HCT116 (cell line): Measurements from ENCODE around the gene SFT2D2. TPM values are rescaled to one million over a fixed set of nuclear protein-coding genes. Genes with fewer than 3 reads are reported as not detected.

ENCODE experiments used
- ATAC-seq: fragments of 200-7000 bp; cut with Tn5 transposase; 2 replicates; pipeline ENCODE4 v1.9.1; 2020; ENCODE audit warnings: mild to moderate bottlenecking, moderate library complexity
- BruUV-seq: library from RNA; stranded (reverse); fragments of 400-500 nt; replicated peaks from 2 replicates; lab custom pipeline; 2021; lab: Mats Ljungman, UMichigan
- CTCF ChIA-PET: fragments of 300-600 bp; sonication (Branson Sonifier 250); formaldehyde crosslinking; loops from one replicate; lab custom pipeline; 2021; ENCODE audit warnings: antibody characterized with exemption; lab: Charles Lee
- POLR2A ChIA-PET: fragments of 300-600, 350-600 bp; sonication (Branson Sonifier 250); formaldehyde crosslinking; loops from one replicate; lab custom pipeline; 2021; ENCODE audit warnings: antibody characterized with exemption; lab: Charles Lee
- RAD21 ChIA-PET, 2 experiments: fragments of 300-600 bp; sonication (Branson Sonifier 250); formaldehyde crosslinking; loops; one replicate each; lab custom pipeline; 2023; ENCODE audit warnings: low total read pairs in 2 of 2; ENCODE audit not compliant: uncharacterized antibody in 2 of 2, unreplicated experiment in 2 of 2, low non-redundant PET in 1 of 2; lab: Charles Lee
- DNase-seq: peaks from one replicate; pipeline ENCODE4 v3.0.0-alpha.2; 2010; ENCODE audit warnings: low read depth, low spot score
- H2AFZ ChIP-seq: fragments of 200-600 bp; shearing (Covaris generic), sonication (generic); 2 replicates; pipeline ENCODE4 v1.6.1; 2017; ENCODE audit warnings: low read depth, mixed run types, mixed read lengths, antibody characterized with exemption, low read length; ENCODE audit not compliant: poor library complexity, severe bottlenecking
- H3K27ac ChIP-seq: 2 replicates; pipeline ENCODE4 v1.5.1; 2012; ENCODE audit warnings: low read depth, low read length
- H3K27me3 ChIP-seq: fragments of 200-600 bp; sonication (generic); 2 replicates; pipeline ENCODE4 v1.6.1; 2016; ENCODE audit warnings: mixed run types, low read length, mixed read lengths; ENCODE audit not compliant: insufficient read depth
- H3K36me3 ChIP-seq, 2 experiments: fragments of 200-500 bp in 1 of 2; fragments of 200-600 bp in 1 of 2; sonication (Bioruptor generic) in 1 of 2; sonication (generic) in 1 of 2; 2 replicates each; pipeline versions ENCODE4 v1.5.1 to v1.6.1; 2014 to 2016; ENCODE audit warnings: low read length in 2 of 2, inconsistent platforms in 1 of 2, mixed read lengths in 1 of 2, mixed run types in 1 of 2; ENCODE audit not compliant: insufficient read depth in 2 of 2, control insufficient read depth in 1 of 2
- H3K4me1 ChIP-seq, 2 experiments: fragments of 200-600 bp in 1 of 2; sonication (generic) in 1 of 2; 2 replicates each; pipeline versions ENCODE4 v1.5.1 to v1.6.1; 2012 to 2017; ENCODE audit warnings: low read length in 2 of 2, inconsistent platforms in 1 of 2, mild to moderate bottlenecking in 1 of 2, mixed read lengths in 1 of 2, mixed run types in 1 of 2, moderate library complexity in 1 of 2; ENCODE audit not compliant: insufficient read depth in 2 of 2, control insufficient read depth in 1 of 2
- H3K4me2 ChIP-seq: fragments of 200-600 bp; sonication (generic); 2 replicates; pipeline ENCODE4 v1.6.1; 2017; ENCODE audit warnings: mixed run types, low read length, mixed read lengths
- H3K4me3 ChIP-seq, 2 experiments: fragments of 200-600 bp in 1 of 2; sonication (generic) in 1 of 2; replicated peaks in 1 of 2; 2 replicates each; pipeline ENCODE4 v1.5.1; 2011 to 2016; ENCODE audit warnings: low read length in 2 of 2, control low read depth in 1 of 2, low read depth in 1 of 2, mild to moderate bottlenecking in 1 of 2, mixed read lengths in 1 of 2, mixed run types in 1 of 2
- H3K79me2 ChIP-seq: fragments of 200-600 bp; sonication (generic); 2 replicates; pipeline ENCODE4 v1.6.1; 2017; ENCODE audit warnings: mild to moderate bottlenecking, mixed run types, low read length, moderate library complexity, mixed read lengths; ENCODE audit not compliant: insufficient read depth
- H3K9ac ChIP-seq: fragments of 200-600 bp; sonication (generic); 2 replicates; pipeline ENCODE4 v1.6.1; 2016; ENCODE audit warnings: low read length, mixed read lengths
- H3K9me2 ChIP-seq: fragments of 200-600 bp; sonication (generic), shearing (Covaris generic); 2 replicates; pipeline ENCODE4 v1.6.1; 2017; ENCODE audit warnings: mixed run types, mild to moderate bottlenecking, moderate library complexity; ENCODE audit not compliant: insufficient read depth
- H3K9me3 ChIP-seq, 2 experiments: fragments of 200-500 bp in 1 of 2; fragments of 200-600 bp in 1 of 2; sonication (Bioruptor generic) in 1 of 2; sonication (generic) in 1 of 2; 2 replicates each; pipeline ENCODE4 v1.6.1; 2014 to 2017; ENCODE audit warnings: low read length in 2 of 2, mixed read lengths in 2 of 2, inconsistent platforms in 1 of 2, low read depth in 1 of 2, mild to moderate bottlenecking in 1 of 2, mixed run types in 1 of 2, moderate library complexity in 1 of 2; ENCODE audit not compliant: control insufficient read depth in 1 of 2, insufficient read depth in 1 of 2
- H4K20me1 ChIP-seq: fragments of 200-600 bp; sonication (generic), shearing (Covaris generic); 2 replicates; pipeline ENCODE4 v1.6.1; 2017; ENCODE audit warnings: mixed run types, mild to moderate bottlenecking, moderate library complexity; ENCODE audit not compliant: insufficient read depth
- ATF3 ChIP-seq: IDR thresholded peaks from 2 replicates; pipeline ENCODE4 v1.6.1; 2012
- EGR1 ChIP-seq: IDR thresholded peaks from 2 replicates; pipeline ENCODE4 v1.6.1; 2012; ENCODE audit warnings: low read depth
- ELF1 ChIP-seq: IDR thresholded peaks from 2 replicates; pipeline ENCODE4 v1.6.1; 2012; ENCODE audit warnings: low read depth, borderline replicate concordance
- EZH2 ChIP-seq: fragments of 200-600 bp; sonication (generic); IDR thresholded peaks from 2 replicates; pipeline ENCODE4 v1.6.1; 2017; ENCODE audit warnings: antibody characterized with exemption, mixed run types
- EZH2phosphoT487 ChIP-seq: fragments of 200-600 bp; IDR thresholded peaks from 2 replicates; pipeline ENCODE4 v1.6.1; 2018; ENCODE audit warnings: antibody characterized with exemption, borderline replicate concordance
- FOSL1 ChIP-seq: IDR thresholded peaks from 2 replicates; pipeline ENCODE4 v1.6.1; 2012; ENCODE audit warnings: low read depth
- JUND ChIP-seq: IDR thresholded peaks from 2 replicates; pipeline ENCODE4 v1.6.1; 2012
- MAX ChIP-seq: IDR thresholded peaks from 2 replicates; pipeline ENCODE4 v1.6.1; 2012
- POLR2A ChIP-seq: IDR thresholded peaks from 2 replicates; pipeline ENCODE4 v1.7.0; 2011; ENCODE audit warnings: borderline replicate concordance; ENCODE audit not compliant: insufficient read depth, insufficient read length; ENCODE audit errors: extremely low read depth
- RAD21 ChIP-seq: IDR thresholded peaks from 2 replicates; pipeline ENCODE4 v1.6.1; 2012; ENCODE audit warnings: low read depth, mild to moderate bottlenecking
- SIN3A ChIP-seq: IDR thresholded peaks from 2 replicates; pipeline ENCODE4 v1.6.1; 2012; ENCODE audit warnings: low read depth
- SP1 ChIP-seq: IDR thresholded peaks from 2 replicates; pipeline ENCODE4 v1.6.1; 2012; ENCODE audit warnings: low read depth
- SRF ChIP-seq: IDR thresholded peaks from 2 replicates; pipeline ENCODE4 v1.6.1; 2012; ENCODE audit warnings: low read depth
- ZNF274 ChIP-seq: fragments of 200-500 bp; sonication (Bioruptor generic); IDR thresholded peaks from 2 replicates; pipeline ENCODE4 v1.6.1; 2014; ENCODE audit warnings: mild to moderate bottlenecking, low read depth, low read length, inconsistent platforms
- intact Hi-C: fragments of 100-400 bp; cut with micrococcal nuclease; formaldehyde crosslinking; loops from 2 replicates; pipeline ENCODE4 v1.10.0; 2022
- total RNA-seq: library from RNA; stranded (reverse); gene quantifications from one replicate; pipeline ENCODE4 v1.2.1, GENCODE V29; 2021; ENCODE audit not compliant: unreplicated experiment
- TF ChIP-seq, protein P1 (sequence below): IDR thresholded peaks from 2 replicates; pipeline ENCODE4 v1.6.1; 2012; ENCODE audit warnings: low read depth
- TF ChIP-seq, protein P2 (sequence below), 3 experiments: fragments of 200-600 bp in 1 of 3; sonication (generic) in 1 of 3; IDR thresholded peaks in 2 of 3; conservative IDR thresholded peaks in 1 of 3; 2 replicates each; pipeline ENCODE4 v1.5.1; 2012 to 2017; ENCODE audit warnings: low read depth in 2 of 3, low read length in 2 of 3, antibody characterized with exemption in 1 of 3, borderline replicate concordance in 1 of 3, control low read depth in 1 of 3, mild to moderate bottlenecking in 1 of 3, mixed read lengths in 1 of 3, mixed run types in 1 of 3, moderate library complexity in 1 of 3; ENCODE audit not compliant: insufficient read depth in 1 of 3
- TF ChIP-seq, protein P3 (sequence below): IDR thresholded peaks from 2 replicates; pipeline ENCODE4 v1.6.1; 2011; ENCODE audit warnings: mild to moderate bottlenecking, low read length, moderate library complexity; ENCODE audit not compliant: insufficient replicate concordance; ENCODE audit errors: extremely low read depth

SFT2D2 gene
- total RNA-seq, 1 experiment from 2014 or later: 57.5 TPM

DNA sequence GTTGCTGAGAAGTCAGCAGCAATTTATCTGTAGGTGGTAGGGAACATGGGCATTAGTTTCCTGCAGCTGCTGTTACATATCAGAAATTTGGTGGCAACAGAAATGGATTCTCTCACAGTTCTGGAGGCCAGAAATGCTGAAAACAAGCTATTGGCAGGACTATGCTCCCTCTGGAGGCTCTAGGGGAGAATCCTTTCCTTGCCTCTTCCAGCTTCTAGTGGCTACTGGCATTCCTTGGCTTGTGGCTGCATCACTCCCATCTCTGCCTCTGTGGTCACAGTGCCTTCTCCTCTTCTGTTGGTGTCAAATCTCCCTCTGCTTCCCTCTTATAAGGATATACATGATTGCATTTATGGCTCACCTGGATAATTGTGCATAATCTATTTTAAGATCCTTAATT, 2.5 kb upstream of the SFT2D2 start:
- Histone ChIP-seq H3K4me2 (no peak overlapping the region), H2AFZ (no peak overlapping the region), H3K9me3 (peaks cover 0 to 7% of the 10 kb centered on the region in 2 experiments; a peak in 1 of 4 replicates), H3K79me2 (peaks cover 24% of the 10 kb centered on the region), H3K27me3 (no peaks in the 10 kb centered on the region), H4K20me1 (no peaks in the 10 kb centered on the region), H3K4me1 (peaks cover under 1 to 24% of the 10 kb centered on the region in 2 experiments; a peak in 3 of 4 replicates), H3K9me2 (no peaks in the 10 kb centered on the region), H3K27ac (no peak overlapping the region), H3K4me3 (no peak overlapping the region), H3K36me3 (no peaks in the 10 kb centered on the region), H3K9ac (no peak overlapping the region)
- RAD21 ChIA-PET: no interaction called here
- ATAC-seq (no peak), DNase-seq (no peak)
- CTCF ChIA-PET: no interaction called here
- BruUV-seq: no TSS peak
- POLR2A ChIA-PET: no interaction called here
- intact Hi-C loops: no loop called here
- TF ChIP-seq POLR2A (no peak), RAD21 (no peak), EZH2phosphoT487 (no peak), SRF (no peak), SP1 (no peak), ELF1 (no peak), JUND (no peak), SIN3A (no peak), ATF3 (no peak), ZNF274 (no peak), EGR1 (no peak), MAX (no peak), FOSL1 (no peak), EZH2 (no peak)
- TF ChIP-seq, protein P1, sequence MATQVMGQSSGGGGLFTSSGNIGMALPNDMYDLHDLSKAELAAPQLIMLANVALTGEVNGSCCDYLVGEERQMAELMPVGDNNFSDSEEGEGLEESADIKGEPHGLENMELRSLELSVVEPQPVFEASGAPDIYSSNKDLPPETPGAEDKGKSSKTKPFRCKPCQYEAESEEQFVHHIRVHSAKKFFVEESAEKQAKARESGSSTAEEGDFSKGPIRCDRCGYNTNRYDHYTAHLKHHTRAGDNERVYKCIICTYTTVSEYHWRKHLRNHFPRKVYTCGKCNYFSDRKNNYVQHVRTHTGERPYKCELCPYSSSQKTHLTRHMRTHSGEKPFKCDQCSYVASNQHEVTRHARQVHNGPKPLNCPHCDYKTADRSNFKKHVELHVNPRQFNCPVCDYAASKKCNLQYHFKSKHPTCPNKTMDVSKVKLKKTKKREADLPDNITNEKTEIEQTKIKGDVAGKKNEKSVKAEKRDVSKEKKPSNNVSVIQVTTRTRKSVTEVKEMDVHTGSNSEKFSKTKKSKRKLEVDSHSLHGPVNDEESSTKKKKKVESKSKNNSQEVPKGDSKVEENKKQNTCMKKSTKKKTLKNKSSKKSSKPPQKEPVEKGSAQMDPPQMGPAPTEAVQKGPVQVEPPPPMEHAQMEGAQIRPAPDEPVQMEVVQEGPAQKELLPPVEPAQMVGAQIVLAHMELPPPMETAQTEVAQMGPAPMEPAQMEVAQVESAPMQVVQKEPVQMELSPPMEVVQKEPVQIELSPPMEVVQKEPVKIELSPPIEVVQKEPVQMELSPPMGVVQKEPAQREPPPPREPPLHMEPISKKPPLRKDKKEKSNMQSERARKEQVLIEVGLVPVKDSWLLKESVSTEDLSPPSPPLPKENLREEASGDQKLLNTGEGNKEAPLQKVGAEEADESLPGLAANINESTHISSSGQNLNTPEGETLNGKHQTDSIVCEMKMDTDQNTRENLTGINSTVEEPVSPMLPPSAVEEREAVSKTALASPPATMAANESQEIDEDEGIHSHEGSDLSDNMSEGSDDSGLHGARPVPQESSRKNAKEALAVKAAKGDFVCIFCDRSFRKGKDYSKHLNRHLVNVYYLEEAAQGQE: no peak
- TF ChIP-seq, protein P2, sequence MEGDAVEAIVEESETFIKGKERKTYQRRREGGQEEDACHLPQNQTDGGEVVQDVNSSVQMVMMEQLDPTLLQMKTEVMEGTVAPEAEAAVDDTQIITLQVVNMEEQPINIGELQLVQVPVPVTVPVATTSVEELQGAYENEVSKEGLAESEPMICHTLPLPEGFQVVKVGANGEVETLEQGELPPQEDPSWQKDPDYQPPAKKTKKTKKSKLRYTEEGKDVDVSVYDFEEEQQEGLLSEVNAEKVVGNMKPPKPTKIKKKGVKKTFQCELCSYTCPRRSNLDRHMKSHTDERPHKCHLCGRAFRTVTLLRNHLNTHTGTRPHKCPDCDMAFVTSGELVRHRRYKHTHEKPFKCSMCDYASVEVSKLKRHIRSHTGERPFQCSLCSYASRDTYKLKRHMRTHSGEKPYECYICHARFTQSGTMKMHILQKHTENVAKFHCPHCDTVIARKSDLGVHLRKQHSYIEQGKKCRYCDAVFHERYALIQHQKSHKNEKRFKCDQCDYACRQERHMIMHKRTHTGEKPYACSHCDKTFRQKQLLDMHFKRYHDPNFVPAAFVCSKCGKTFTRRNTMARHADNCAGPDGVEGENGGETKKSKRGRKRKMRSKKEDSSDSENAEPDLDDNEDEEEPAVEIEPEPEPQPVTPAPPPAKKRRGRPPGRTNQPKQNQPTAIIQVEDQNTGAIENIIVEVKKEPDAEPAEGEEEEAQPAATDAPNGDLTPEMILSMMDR (IDR thresholded peaks at IDR 0.05 in 2 of 3, conservative IDR thresholded peaks at IDR 0.05 in 1 of 3; ENCODE audit: borderline replicate concordance in 1 of 3, insufficient read depth in 1 of 3, low read depth in 2 of 3, low read length in 2 of 3): no peak
- TF ChIP-seq, protein P3, sequence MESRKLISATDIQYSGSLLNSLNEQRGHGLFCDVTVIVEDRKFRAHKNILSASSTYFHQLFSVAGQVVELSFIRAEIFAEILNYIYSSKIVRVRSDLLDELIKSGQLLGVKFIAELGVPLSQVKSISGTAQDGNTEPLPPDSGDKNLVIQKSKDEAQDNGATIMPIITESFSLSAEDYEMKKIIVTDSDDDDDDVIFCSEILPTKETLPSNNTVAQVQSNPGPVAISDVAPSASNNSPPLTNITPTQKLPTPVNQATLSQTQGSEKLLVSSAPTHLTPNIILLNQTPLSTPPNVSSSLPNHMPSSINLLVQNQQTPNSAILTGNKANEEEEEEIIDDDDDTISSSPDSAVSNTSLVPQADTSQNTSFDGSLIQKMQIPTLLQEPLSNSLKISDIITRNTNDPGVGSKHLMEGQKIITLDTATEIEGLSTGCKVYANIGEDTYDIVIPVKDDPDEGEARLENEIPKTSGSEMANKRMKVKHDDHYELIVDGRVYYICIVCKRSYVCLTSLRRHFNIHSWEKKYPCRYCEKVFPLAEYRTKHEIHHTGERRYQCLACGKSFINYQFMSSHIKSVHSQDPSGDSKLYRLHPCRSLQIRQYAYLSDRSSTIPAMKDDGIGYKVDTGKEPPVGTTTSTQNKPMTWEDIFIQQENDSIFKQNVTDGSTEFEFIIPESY: no peak
